ENCODE results near the gene ADRM1. TPM values are rescaled to one million over a fixed set of nuclear protein-coding genes. Genes with fewer than 3 reads are reported as not detected.

ADRM1 gene
- total RNA-seq, 1 donor from 2014 or later: 29.6 TPM

DNA sequence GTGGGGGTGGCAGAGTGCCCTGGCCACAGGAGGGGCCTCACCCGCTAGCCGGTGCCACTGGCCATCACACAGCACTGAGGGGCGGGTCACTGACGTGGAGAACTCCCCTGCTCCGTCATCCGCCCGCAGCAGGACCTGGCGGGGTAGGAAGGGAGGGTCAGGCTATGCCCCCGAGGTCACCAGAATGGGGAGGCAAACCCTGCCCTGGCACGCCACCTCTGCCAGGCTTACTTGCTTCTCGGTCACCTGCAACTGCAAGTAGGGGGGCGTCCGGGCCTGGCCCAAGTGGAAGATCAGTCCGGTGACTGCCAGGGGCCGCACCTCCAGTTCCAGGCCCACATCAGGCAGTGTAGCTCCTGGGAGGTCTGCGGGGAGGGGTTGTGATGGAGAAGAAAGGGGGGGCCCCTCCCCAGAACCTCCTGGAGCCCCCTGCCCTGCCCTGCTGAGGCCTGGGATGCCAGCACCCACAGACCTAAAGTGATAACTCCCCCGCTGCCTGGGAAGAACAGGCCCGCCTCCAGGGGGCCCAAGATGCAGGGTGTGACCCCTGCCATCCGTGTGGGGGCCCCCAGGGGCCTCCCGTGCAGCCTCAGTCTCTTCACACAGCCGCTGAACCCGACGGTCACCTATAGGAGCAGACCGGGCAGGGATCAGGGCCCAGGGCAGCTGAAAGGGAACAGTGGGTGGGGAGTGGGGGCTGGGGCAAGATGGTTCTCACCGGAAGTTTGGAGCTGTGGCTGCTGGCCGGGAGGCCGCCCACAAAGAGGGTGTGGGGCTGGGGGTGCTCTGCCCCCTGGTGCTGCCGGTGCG, 7.4 kb downstream of the ADRM1 start:
- DNase-seq (ENCODE audit: low spot score): no peak

GRCh38 chr20:62310757-62311121, 7.9 kb downstream of the ADRM1 start:
- DNase-seq (ENCODE audit: low spot score): no peak

- no peak for DNase-seq (ENCODE audit: low spot score)
Observed at GRCh38 chr20:62311150-62311549, 8.4 kb downstream of the ADRM1 start.

- no peak for DNase-seq (ENCODE audit: low spot score)
Observed at GRCh38 chr20:62311832-62312661, 9.2 kb downstream of the ADRM1 start.

GRCh38 chr20:62312662-62312977, 9.8 kb downstream of the ADRM1 start:
- no peak for DNase-seq (ENCODE audit: low spot score)

DNA sequence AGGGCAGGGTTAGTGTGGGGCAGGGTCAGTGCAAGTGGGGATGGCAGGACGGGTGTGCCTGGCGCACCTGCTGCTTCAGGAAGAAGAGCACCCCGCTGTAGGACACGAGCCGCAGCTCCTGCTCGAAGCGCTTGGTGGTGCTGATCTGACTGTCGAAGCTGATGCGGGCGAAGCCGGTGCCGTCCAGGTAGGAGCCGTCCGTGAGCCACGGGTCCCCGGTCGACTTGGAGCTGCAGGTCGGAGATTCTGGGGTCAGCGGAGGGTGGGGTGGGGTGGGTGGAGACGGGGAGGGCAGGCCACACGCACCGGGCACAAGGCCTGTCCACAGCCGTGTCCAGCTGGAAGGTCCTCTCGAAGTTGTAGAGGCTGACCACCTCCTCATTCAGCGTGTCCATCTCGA, 10.2 kb downstream of the ADRM1 start:
- no peak for DNase-seq (ENCODE audit: low spot score)

GRCh38 chr20:62313460-62314338, 10.9 kb downstream of the ADRM1 start:
- DNase-seq (ENCODE audit: low spot score): no peak

DNA sequence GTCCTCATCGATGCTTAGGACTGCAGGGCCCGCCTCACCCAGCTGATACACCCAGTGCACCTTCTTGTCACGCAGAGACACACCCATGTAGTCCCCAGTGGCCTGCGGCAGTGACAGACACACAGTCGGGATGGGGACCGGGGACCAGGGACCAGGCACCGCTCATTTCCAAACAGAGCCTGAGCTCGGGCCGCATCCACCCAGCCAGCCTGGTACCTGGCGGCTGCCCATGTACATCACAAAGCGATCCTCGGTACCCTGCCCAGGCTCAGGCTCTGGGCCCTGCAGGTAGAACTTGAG, 11.5 kb downstream of the ADRM1 start:
- DNase-seq (ENCODE audit: low spot score): no peak

GRCh38 chr20:62314711-62315302, 12.0 kb downstream of the ADRM1 start:
- DNase-seq (ENCODE audit: low spot score): no peak

GRCh38 chr20:62315773-62316172, 13.0 kb downstream of the ADRM1 start:
- DNase-seq (ENCODE audit: low spot score): no peak

DNA sequence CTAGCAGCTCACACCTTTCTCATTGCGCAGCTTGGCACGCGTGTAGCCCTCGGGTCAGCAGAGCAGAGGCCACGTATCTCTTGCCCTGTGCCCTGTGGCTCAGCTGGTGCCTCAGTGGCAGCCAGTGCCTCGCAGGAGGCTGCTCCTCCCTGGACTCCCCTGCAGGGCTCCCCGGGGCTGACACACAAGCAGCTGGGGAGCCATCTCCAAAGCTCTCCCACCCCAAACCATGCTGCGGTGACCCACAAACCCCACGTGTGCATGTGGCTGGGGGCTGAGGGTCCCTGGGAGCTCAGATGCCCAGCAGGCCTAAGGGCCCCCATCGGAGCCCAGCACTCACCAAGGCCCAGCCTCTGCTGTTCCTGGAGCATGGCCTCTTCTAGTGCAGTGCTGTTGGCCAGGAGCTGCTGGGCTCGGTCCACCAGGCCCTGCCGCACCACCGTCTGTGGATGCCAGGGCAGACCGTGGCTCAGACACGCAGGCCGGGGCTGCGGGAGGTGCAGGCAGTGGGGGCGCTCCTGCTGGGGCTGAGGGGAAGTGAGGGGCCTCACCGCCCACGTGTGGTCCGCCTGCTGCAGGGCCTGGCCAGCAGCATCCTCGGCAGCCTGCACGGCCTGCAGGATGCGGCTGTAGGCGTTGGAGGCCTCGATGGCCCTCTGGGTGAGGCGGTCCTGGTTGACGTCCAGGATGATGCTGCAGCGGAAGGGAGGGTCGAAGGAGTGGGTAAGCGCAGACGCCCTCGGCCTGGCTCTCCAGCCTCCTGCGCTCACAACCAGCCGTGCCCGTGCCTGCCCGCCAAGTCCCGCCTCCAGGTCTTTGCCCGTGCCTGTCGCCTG, 13.8 kb downstream of the ADRM1 start:
- no peak for DNase-seq (ENCODE audit: low spot score)

GRCh38 chr20:62317167-62317655, 14.4 kb downstream of the ADRM1 start:
- DNase-seq (ENCODE audit: low spot score): no peak

DNA sequence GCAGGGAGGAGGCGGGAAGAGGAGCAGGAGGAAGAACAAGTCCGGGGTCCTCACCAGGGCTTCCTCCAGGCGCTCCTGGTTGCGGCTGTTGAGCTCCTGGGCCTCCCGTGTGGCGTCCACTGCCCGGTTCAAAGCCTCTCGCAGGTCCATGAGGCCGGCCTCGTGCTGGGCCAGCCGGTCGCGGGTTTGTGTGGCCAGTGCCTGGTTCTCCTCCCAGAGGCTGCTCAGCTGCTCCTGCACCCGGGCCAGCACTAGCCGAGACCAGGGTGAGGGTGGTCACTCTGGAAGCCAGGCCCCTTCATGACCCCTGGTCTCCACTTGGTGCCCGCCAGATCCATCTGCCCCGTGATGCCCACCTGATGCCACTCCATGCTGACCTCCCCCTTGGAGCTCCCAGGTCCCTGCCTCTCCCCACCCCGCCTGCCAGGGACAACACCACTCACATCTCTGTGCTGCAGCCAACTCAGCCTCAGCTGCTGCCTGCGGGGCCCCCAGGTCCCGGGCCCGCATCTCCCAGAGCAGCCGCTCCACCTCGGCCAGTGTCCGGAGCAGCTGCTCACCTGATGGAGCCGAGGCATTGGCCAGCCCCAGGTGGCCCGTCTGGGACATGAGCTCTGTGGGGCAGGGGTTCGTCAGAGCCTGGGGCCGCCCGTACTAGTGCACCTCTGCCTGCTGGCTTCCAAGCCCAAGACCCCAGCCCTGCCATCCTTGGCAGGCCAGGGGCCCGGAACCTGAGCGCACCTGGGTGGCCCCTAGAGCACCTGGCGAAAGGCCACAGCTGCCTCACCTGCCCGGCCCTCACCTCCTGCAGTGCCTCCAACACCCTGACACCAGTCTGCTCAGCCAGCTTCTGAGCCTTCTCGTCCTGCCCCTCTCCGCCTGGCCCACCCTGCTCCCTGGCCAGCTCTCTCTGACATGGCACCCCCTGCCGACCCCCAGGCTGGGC, 15.9 kb downstream of the ADRM1 start:
- DNase-seq (ENCODE audit: low spot score): no peak

DNA sequence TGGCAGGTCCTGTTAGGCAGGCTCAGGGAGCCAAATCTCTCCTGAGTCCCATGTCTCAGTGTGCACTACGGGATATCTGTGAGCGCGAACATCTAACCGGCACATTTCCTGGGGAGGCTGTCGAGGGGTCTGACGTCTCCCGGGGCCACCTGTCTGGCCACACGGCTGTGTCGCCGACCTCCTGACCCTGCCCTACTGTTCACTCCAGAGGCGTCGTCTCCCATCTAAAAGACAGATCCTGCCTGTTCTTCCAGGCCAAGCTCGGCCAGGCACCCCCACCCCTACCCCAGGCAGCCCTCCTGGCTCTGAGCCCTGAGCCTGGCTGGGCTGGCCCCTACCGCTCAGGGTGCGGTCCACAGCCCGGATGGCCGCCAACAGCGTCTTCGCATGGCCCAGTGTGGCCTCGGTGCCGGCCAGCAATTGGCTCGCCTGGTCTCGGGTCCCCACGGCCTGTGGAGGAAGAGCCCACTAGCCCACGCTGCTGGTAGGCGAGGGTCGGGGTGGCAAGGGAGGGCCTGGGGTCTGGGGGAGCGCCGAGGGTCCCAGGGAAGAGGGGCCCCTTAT, 16.6 kb downstream of the ADRM1 start:
- no peak for DNase-seq (ENCODE audit: low spot score)

DNA sequence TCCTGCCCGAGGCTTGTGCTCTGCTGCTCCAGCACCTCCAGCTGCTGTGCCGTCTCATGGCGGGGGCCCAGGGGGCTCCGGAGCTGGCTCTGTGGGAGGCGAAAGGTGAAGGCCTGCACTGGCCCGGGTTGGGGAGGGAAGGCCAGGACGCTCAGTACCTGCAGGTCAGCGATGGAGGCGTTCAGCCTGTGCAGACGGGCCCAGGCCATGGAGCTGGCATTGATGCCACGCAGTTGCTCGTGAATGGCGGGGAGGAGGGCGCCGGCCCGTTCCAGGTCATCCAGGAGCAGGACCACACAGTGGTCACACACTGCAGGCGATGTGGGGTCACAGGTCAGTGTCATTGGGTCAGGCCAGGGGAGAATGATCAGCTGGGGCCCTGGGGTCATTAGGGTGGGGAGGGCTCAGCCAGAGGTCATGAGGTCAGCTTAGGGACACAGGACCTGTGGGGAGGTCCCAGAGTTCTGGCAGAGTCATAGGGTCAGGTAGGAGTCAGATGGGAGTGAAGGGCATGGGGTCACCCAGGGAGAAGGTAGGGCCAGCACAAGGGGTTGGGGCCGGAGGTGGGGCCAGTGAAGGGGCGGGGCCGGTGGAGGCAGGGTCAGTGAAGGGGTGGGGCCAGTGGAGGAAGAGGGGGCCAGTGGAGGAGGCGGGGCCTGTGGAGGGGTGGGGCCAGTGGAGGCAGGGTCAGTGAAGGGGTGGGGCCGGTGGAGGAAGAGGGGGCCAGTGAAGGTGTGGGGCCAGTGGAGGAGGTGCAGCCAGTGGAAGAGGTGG, 18.0 kb downstream of the ADRM1 start:
- DNase-seq (ENCODE audit: low spot score): no peak

DNA sequence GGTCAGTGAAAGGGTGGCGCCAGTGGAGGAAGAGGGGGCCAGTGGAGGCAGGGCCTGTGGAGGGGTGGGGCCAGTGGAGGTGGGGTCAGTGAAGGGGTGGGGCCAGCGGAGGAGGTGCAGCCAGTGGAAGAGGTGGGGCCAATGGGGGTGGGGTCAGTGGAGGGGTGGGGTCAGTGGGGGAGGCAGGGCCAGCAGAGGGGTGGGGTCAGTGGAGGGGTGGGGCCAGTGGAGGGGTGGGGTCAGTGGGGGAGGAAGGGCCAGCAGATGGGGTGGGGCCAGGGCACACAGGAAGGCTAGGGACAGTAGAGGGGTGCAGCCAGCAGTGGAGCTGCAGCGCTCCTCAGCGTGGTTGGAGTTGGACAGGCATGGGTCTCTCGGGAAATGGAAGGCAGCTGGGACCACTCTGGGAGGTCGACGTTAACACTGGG, 18.7 kb downstream of the ADRM1 start:
- no peak for DNase-seq (ENCODE audit: low spot score)

GRCh38 chr20:62321975-62322374, 19.2 kb downstream of the ADRM1 start:
- DNase-seq (ENCODE audit: low spot score): no peak

DNA sequence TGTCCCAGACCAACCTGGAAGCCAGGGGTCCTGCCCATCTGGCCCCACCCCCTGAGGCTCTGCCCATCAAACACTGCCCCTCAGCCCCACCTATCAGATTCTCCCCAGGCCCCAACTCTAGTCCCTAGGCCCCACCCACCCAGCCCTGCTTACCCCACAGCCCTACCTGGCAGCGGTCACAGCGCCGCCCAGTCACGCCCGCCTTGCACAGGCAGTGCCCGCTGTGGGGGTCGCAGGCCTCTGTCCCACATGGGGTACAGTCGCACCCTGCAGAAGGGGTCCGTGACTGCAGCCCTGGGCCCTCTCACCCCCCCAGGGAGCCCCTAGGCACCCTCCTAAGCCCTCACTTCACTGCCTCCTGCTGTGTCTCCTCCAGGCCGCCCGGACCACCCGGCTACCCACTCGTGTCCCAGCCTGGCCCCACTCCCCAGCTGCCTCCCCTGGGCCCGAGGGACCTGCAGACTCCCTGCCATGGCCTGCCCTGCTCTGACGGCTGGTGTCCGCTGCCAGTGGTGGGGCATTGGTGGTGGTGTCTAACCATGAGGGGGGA, 19.8 kb downstream of the ADRM1 start:
- DNase-seq (ENCODE audit: low spot score): no peak
